Measurements from ENCODE around the gene E2F4.

- TF ChIP-seq POLR2AphosphoS5 (IDR thresholded peaks at IDR 0.05) (no peak), CTCF (IDR thresholded peaks at IDR 0.05 in 8 of 11, conservative IDR thresholded peaks at IDR 0.05 in 3 of 11) (no peak), POLR2A (IDR thresholded peaks at IDR 0.05) (no peak)
Observed at GRCh38 chr16:67202426-67202825, 10.5 kb downstream of the E2F4 start.

All from spleen (tissue), 7 donors.